Activated T-cell treated with anti-CD3 and anti-CD28 coated beads, Interleukin-2, amount 50 U/mL, for 4 hours (primary cell): ENCODE data around the gene MYLK. TPM values are rescaled to one million over a fixed set of nuclear protein-coding genes. Genes with fewer than 3 reads are reported as not detected.

Experiments
- ATAC-seq, 2 donors: fragments of 200-7000 bp; cut with Tn5 transposase; one replicate each; pipeline ENCODE4 v1.10.0; 2021
- DNase-seq: peaks from one replicate; pipeline ENCODE4 v3.0.0-alpha.2; 2020
- H3K27me3 Mint-ChIP-seq: one replicate; pipeline ENCODE4 v1.8.0; 2021; ENCODE audit warnings: low read depth, mixed read lengths
- H3K36me3 Mint-ChIP-seq: one replicate; pipeline ENCODE4 v1.8.0; 2022; ENCODE audit warnings: mixed read lengths; ENCODE audit not compliant: insufficient read depth
- H3K4me1 Mint-ChIP-seq: one replicate; pipeline ENCODE4 v1.8.0; 2021; ENCODE audit warnings: low read depth, mixed read lengths
- H3K4me3 Mint-ChIP-seq: one replicate; pipeline ENCODE4 v1.8.0; 2021; ENCODE audit warnings: mild to moderate bottlenecking, moderate library complexity, mixed read lengths
- H3K9me3 Mint-ChIP-seq: one replicate; pipeline ENCODE4 v1.8.0; 2021; ENCODE audit warnings: mixed read lengths
- total RNA-seq, 3 donors: library from RNA; stranded (reverse); gene quantifications; one replicate each; pipeline ENCODE4 v1.2.1, GENCODE V29; 2021

The MYLK gene
- total RNA-seq, 3 donors from 2014 or later = 0.60 to 0.92 (median 0.68) TPM

DNA sequence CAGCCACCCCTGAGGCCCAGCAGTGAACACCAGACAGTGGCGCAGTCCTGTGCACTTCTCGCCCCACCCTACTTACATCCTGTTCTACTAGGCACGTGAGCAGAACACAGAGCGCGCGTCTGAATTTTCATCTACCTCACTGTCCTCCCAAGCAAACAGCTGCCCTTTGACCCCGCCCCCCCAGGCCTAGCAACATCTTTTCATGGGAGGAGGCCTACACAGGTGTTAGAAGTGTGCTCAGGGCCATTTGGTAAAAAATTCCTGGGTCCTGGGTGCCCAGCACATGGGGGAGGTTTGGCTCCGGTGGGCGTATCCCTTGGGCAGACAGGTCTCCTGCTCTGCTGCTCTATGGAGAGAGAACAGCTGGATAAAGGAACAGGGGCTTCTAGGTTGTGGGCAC lies 95.0 kb downstream of the MYLK start:
- ATAC-seq (no peak), DNase-seq (no peak)
- peaks cover 9% of the 10 kb centered on the region for H3K27me3 Mint-ChIP-seq
- no peak overlapping the region for H3K4me3 Mint-ChIP-seq
- no peaks in the 10 kb centered on the region for H3K9me3 Mint-ChIP-seq
- no peaks in the 10 kb centered on the region for H3K4me1 Mint-ChIP-seq
- no peaks in the 10 kb centered on the region for H3K36me3 Mint-ChIP-seq

- Mint-ChIP-seq H3K27me3 (peaks cover 8% of the 10 kb centered on the region), H3K4me3 (no peak overlapping the region), H3K4me1 (no peaks in the 10 kb centered on the region), H3K36me3 (no peaks in the 10 kb centered on the region), H3K9me3 (no peaks in the 10 kb centered on the region)
- ATAC-seq (no peak), DNase-seq (no peak)
Observed at GRCh38 chr3:123788710-123789109, 95.4 kb downstream of the MYLK start.

- no peaks in the 10 kb centered on the region for H3K4me1 Mint-ChIP-seq
- no peaks in the 10 kb centered on the region for H3K9me3 Mint-ChIP-seq
- ATAC-seq (no peak), DNase-seq (no peak)
- peaks cover 1% of the 10 kb centered on the region for H3K27me3 Mint-ChIP-seq
- H3K4me3 Mint-ChIP-seq = no peak overlapping the region
- H3K36me3 Mint-ChIP-seq = no peaks in the 10 kb centered on the region
Observed at GRCh38 chr3:123787133-123787532, 97.0 kb downstream of the MYLK start.

- ATAC-seq (no peak), DNase-seq (no peak)
- H3K9me3 Mint-ChIP-seq = no peaks in the 10 kb centered on the region
- H3K4me3 Mint-ChIP-seq = no peak overlapping the region
- no peaks in the 10 kb centered on the region for H3K4me1 Mint-ChIP-seq
- H3K36me3 Mint-ChIP-seq = no peaks in the 10 kb centered on the region
- peaks cover 1% of the 10 kb centered on the region for H3K27me3 Mint-ChIP-seq
Observed at GRCh38 chr3:123785602-123786001, 98.5 kb downstream of the MYLK start.

GRCh38 chr3:123783811-123784210 lies 100.3 kb downstream of the MYLK start:
- DNase-seq = no peak
- no peaks in the 10 kb centered on the region for H3K4me1 Mint-ChIP-seq
- H3K27me3 Mint-ChIP-seq = no peaks in the 10 kb centered on the region
- H3K36me3 Mint-ChIP-seq = no peaks in the 10 kb centered on the region
- H3K4me3 Mint-ChIP-seq = no peak overlapping the region
- no peak for ATAC-seq
- H3K9me3 Mint-ChIP-seq = no peaks in the 10 kb centered on the region

DNA sequence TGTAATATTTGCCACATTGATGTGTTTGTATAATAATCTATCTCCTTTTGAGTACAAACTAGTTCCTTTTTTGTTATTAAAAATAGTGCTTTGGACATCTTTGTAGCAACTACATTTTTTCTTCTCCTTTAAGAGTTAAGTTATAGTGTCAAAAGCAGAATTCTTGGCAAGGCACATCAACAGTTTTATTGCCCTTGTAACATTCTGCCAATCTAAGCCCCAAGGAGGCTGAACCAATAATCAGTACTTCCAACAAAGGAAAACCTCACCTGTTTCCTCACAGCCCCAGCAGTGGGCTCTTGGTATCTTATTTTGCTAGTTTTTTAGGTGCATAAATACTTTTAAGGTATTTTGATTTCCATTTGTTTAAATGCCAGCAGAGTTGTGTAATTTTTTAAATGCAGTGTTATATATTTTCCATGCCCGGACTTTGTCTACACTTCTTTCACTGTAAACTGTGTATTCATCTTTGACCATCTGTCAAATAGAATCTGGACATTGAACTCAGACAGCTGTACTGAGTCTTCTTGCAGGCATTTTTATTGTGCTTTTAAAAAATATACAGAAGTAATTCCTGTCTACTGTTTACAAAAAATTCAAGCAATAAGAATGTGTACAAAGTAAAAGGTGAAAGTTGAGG lies 101.0 kb downstream of the MYLK start:
- Mint-ChIP-seq H3K9me3 (no peaks in the 10 kb centered on the region), H3K36me3 (no peaks in the 10 kb centered on the region), H3K27me3 (no peaks in the 10 kb centered on the region), H3K4me3 (no peak overlapping the region), H3K4me1 (no peaks in the 10 kb centered on the region)
- DNase-seq = no peak
- no peak for ATAC-seq

- no peaks in the 10 kb centered on the region for H3K27me3 Mint-ChIP-seq
- no peak for ATAC-seq
Observed at GRCh38 chr3:123782488-123782887, 101.6 kb downstream of the MYLK start.

GRCh38 chr3:123781571-123782275 lies 102.4 kb downstream of the MYLK start:
- no peak for DNase-seq
- H3K4me1 Mint-ChIP-seq = no peaks in the 10 kb centered on the region
- ATAC-seq = no peak
- H3K9me3 Mint-ChIP-seq = no peaks in the 10 kb centered on the region
- no peak overlapping the region for H3K4me3 Mint-ChIP-seq
- no peaks in the 10 kb centered on the region for H3K27me3 Mint-ChIP-seq
- no peaks in the 10 kb centered on the region for H3K36me3 Mint-ChIP-seq

More at GRCh38 chr3:123782488-123782887, 101.6 kb downstream of the MYLK start:
- DNase-seq = no peak
- no peaks in the 10 kb centered on the region for H3K4me1 Mint-ChIP-seq
- no peak overlapping the region for H3K4me3 Mint-ChIP-seq
- no peaks in the 10 kb centered on the region for H3K9me3 Mint-ChIP-seq
- no peaks in the 10 kb centered on the region for H3K36me3 Mint-ChIP-seq

DNA sequence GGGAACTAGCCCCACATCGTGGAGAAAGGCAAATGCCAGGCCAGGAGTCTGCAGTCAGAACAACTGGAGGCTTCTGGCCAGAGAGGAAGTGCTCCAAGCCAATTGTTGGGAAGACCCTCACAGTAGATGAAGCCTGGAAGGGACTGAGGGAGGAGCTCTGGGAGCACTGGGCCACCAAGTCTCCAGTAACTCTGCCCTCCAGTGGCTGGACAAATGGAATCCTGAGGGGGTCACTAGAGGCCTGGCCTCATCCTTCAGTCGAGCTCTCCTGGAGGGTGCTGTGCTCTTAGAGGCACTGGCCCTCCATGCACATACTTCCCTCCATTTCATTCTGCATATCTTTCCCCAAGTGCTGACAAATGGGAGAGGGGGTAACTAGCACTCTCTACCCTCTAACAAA lies 103.0 kb downstream of the MYLK start:
- Mint-ChIP-seq H3K4me3 (no peak overlapping the region), H3K27me3 (peaks cover under 1% of the 10 kb centered on the region), H3K36me3 (no peaks in the 10 kb centered on the region), H3K9me3 (no peaks in the 10 kb centered on the region), H3K4me1 (no peaks in the 10 kb centered on the region)
- ATAC-seq (no peak), DNase-seq (no peak)

DNA sequence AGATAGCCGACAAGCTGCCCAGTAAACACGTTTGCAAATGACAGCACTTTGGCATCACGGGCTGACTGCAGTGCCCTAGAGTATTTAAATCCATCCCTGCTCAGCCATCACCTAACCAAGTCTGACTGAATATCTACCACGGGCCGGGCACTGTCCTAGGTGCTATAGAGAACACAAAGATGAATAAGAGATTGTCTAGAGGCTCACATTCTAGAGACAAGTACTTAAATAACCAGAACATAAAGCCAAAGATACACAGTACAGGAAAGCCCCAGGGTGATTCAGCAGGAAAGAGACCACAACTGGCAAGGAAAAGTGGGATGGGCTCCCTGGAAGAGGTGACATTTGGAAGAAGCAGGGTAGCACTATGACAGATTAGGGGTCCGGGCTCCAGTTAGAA lies 103.5 kb downstream of the MYLK start:
- no peak for ATAC-seq

GRCh38 chr3:123779655-123780231 lies 104.4 kb downstream of the MYLK start:
- H3K36me3 Mint-ChIP-seq = no peaks in the 10 kb centered on the region

More for the DNA sequence above, 103.5 kb downstream of the MYLK start:
- no peaks in the 10 kb centered on the region for H3K36me3 Mint-ChIP-seq
- no peaks in the 10 kb centered on the region for H3K9me3 Mint-ChIP-seq
- H3K4me3 Mint-ChIP-seq = no peak overlapping the region
- DNase-seq = no peak
- peaks cover 3% of the 10 kb centered on the region for H3K27me3 Mint-ChIP-seq
- H3K4me1 Mint-ChIP-seq = no peaks in the 10 kb centered on the region

DNA sequence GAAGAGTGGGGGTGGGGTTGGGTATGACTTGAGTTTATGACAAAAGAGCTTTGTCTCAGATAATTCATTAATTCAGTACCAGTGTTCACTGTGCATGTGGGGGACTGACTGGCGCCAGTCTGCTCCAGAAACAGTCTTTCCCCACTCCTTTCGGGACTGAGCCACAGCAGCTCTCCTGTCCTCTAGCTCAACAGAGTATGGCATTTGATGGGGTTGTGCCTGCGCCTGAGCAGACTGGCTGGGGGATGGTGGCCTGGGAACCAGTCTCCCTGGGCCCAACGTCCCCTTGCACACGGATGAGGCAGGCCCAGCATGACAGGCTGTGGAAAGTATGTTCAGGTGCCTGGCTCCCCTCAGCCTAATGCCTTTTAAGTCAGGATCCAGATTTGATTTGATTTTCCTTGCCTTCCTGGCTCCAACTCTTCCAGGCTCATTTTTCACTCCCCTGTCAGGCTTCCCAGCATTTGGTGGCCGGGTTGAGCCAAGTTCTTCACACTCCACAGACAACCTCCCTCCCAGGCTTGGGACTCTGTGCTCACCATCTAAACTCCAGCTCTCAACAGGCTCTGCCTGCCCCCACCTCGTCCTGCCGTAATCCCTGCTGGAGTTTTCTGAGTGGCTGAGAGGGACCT lies 105.0 kb downstream of the MYLK start:
- Mint-ChIP-seq H3K36me3 (no peaks in the 10 kb centered on the region), H3K9me3 (no peaks in the 10 kb centered on the region), H3K4me3 (no peak overlapping the region), H3K4me1 (no peaks in the 10 kb centered on the region), H3K27me3 (peaks cover 3% of the 10 kb centered on the region)
- DNase-seq (no peak), ATAC-seq (no peak)

More at GRCh38 chr3:123779655-123780231, 104.4 kb downstream of the MYLK start:
- ATAC-seq (no peak), DNase-seq (no peak)
- Mint-ChIP-seq H3K9me3 (no peaks in the 10 kb centered on the region), H3K4me1 (no peaks in the 10 kb centered on the region), H3K27me3 (peaks cover 3% of the 10 kb centered on the region), H3K4me3 (no peak overlapping the region)

- Mint-ChIP-seq H3K27me3 (peaks cover 3% of the 10 kb centered on the region), H3K4me1 (no peaks in the 10 kb centered on the region), H3K36me3 (no peaks in the 10 kb centered on the region), H3K9me3 (no peaks in the 10 kb centered on the region), H3K4me3 (no peak overlapping the region)
- no peak for DNase-seq
- no peak for ATAC-seq
Observed at GRCh38 chr3:123778525-123778924, 105.6 kb downstream of the MYLK start.

DNA sequence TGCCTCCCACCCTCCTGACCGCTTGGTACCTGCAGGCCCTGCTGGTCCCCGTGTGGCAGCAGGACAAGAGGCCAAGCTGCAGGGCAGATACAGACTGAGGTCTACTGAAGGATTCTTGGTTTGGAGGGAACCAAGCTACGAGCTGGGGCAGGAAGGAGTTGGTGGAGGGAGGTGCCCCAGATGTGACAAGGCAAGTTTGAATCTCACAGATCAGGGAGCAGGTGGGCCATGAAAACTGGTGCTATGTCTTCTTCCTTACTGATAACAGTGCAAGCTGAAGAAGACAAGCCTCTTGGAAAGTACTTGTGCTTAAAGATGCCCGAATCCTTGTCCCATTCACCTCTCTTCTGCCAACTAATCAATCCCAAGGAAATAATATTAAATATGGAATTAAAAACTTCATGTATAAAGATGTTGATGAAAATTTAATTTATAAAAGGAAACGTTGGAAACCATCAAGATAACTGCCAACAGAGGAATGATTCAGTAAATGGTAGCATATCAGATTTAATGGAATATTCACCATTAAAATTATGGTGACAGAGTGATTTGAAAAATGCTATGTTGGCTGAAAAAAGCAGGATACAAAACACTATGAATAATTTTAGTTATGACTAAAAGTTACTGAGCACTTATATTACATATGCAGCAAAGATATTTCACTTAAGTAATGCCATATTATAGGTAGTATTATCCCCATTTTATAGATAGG lies 107.9 kb downstream of the MYLK start:
- peaks cover 3% of the 10 kb centered on the region for H3K27me3 Mint-ChIP-seq
- H3K4me1 Mint-ChIP-seq = no peaks in the 10 kb centered on the region
- no peak overlapping the region for H3K4me3 Mint-ChIP-seq
- H3K36me3 Mint-ChIP-seq = no peaks in the 10 kb centered on the region
- DNase-seq (no peak), ATAC-seq (no peak)
- H3K9me3 Mint-ChIP-seq = no peaks in the 10 kb centered on the region
